Measurements from ENCODE around the gene OPCML.

DNA sequence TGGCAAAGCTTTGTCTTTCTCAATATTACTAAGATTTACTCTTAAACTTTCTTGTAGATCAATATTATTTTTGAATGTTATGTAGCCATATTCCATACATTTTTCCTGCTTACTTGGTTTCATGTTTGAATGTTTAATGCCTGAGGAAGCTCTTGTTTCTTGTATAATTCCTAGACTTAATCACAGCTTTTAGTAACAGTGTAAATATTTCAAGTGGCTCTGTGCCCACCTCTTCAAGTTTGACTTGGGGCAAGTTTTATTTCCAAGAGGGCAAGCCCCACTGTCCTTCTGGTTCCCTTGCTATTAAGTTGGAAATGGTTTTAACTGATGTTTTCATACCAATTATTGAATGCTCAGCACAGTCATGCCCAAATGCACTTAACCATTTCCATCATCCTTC, 1004.1 kb downstream of the OPCML start:
- TF ChIP-seq, protein P1, sequence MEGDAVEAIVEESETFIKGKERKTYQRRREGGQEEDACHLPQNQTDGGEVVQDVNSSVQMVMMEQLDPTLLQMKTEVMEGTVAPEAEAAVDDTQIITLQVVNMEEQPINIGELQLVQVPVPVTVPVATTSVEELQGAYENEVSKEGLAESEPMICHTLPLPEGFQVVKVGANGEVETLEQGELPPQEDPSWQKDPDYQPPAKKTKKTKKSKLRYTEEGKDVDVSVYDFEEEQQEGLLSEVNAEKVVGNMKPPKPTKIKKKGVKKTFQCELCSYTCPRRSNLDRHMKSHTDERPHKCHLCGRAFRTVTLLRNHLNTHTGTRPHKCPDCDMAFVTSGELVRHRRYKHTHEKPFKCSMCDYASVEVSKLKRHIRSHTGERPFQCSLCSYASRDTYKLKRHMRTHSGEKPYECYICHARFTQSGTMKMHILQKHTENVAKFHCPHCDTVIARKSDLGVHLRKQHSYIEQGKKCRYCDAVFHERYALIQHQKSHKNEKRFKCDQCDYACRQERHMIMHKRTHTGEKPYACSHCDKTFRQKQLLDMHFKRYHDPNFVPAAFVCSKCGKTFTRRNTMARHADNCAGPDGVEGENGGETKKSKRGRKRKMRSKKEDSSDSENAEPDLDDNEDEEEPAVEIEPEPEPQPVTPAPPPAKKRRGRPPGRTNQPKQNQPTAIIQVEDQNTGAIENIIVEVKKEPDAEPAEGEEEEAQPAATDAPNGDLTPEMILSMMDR (IDR thresholded peaks at IDR 0.05): no peak
- TF ChIP-seq POLR2AphosphoS5 (IDR thresholded peaks at IDR 0.05): no peak

Measured in prostate gland (tissue), 2 donors.